Panc1 (cell line): Measurements from ENCODE around the gene CSNK1G1. TPM values are rescaled to one million over a fixed set of nuclear protein-coding genes. Genes with fewer than 3 reads are reported as not detected.
A peak's percentile ranks its signal among the peaks of the same experiment; 100 is the strongest.

Experiments used
- ATAC-seq: fragments of 200-7000 bp; cut with Tn5 transposase; 2 replicates; pipeline ENCODE4 v1.9.1; 2020; ENCODE audit warnings: mild to moderate bottlenecking, moderate library complexity
- BruUV-seq: library from RNA; stranded (reverse); fragments of 400-500 nt; replicated peaks from 2 replicates; lab custom pipeline; 2021; lab: Mats Ljungman, UMichigan
- CTCF ChIA-PET: fragments of 300-600 bp; sonication (Branson Sonifier 250); formaldehyde crosslinking; loops from one replicate; lab custom pipeline; 2022; ENCODE audit warnings: antibody characterized with exemption; lab: Charles Lee
- POLR2A ChIA-PET: fragments of 300-600 bp; sonication (Branson Sonifier 250); formaldehyde crosslinking; loops from one replicate; lab custom pipeline; 2022; ENCODE audit warnings: antibody characterized with exemption; lab: Charles Lee
- DNase-seq: peaks from one replicate; pipeline ENCODE4 v3.0.0-alpha.2; 2010; ENCODE audit warnings: low read depth, low spot score
- H3K27ac ChIP-seq: 2 replicates; pipeline ENCODE4 v1.5.1; 2011; ENCODE audit warnings: mild to moderate bottlenecking, low read length, inconsistent platforms
- H3K27me3 ChIP-seq: fragments of 200-500 bp; sonication (Bioruptor generic); 2 replicates; pipeline ENCODE4 v1.6.0; 2014; ENCODE audit warnings: low read length, inconsistent platforms; ENCODE audit not compliant: control insufficient read depth, insufficient read depth
- H3K36me3 ChIP-seq: fragments of 200-500 bp; sonication (Bioruptor generic); 2 replicates; pipeline ENCODE4 v1.5.1; 2014; ENCODE audit warnings: inconsistent platforms, mild to moderate bottlenecking, low read length, moderate library complexity; ENCODE audit not compliant: control insufficient read depth, insufficient read depth
- H3K4me1 ChIP-seq: 2 replicates; pipeline ENCODE4 v1.5.1; 2011; ENCODE audit warnings: inconsistent platforms, mild to moderate bottlenecking, low read length, moderate library complexity; ENCODE audit not compliant: control insufficient read depth, insufficient read depth
- H3K4me3 ChIP-seq, 2 experiments: 2 replicates each; pipeline ENCODE4 v1.5.1; 2011 to 2012; ENCODE audit warnings: low read depth in 2 of 2, low read length in 2 of 2, mild to moderate bottlenecking in 2 of 2, inconsistent platforms in 1 of 2, moderate library complexity in 1 of 2
- H3K9me3 ChIP-seq: fragments of 200-500 bp; sonication (Bioruptor generic); 2 replicates; pipeline ENCODE4 v1.5.1; 2014; ENCODE audit warnings: low read depth, mild to moderate bottlenecking, inconsistent platforms, low read length, moderate library complexity; ENCODE audit not compliant: control insufficient read depth, insufficient read depth
- POLR2AphosphoS5 ChIP-seq: IDR thresholded peaks from 2 replicates; pipeline ENCODE4 v1.6.1; 2012; ENCODE audit warnings: mild to moderate bottlenecking, low read depth, low read length, moderate library complexity
- REST ChIP-seq, 2 experiments: IDR thresholded peaks; 2 replicates each; pipeline ENCODE4 v1.6.1; 2011 to 2012; ENCODE audit warnings: low read depth in 2 of 2, control low read depth in 1 of 2, low read length in 1 of 2, mild to moderate bottlenecking in 1 of 2, moderate library complexity in 1 of 2; ENCODE audit not compliant: insufficient read depth in 1 of 2
- SIN3A ChIP-seq: IDR thresholded peaks from 2 replicates; pipeline ENCODE4 v1.6.1; 2012; ENCODE audit warnings: low read depth, mild to moderate bottlenecking, low read length, moderate library complexity, borderline replicate concordance; ENCODE audit not compliant: insufficient read depth
- TCF7L2 ChIP-seq: IDR thresholded peaks from 2 replicates; pipeline ENCODE4 v1.6.1; 2011; ENCODE audit warnings: mild to moderate bottlenecking, low read depth, low read length, inconsistent platforms
- in situ Hi-C: cut with HindIII; loops from 2 replicates; pipeline ENCODE4 v1.10.0; 2016; ENCODE audit warnings: low sequenced_read_pairs, low pct_unique_long_range_greater_than_20kb
- intact Hi-C: fragments of 100-400 bp; cut with micrococcal nuclease; formaldehyde crosslinking; loops from one replicate; pipeline ENCODE4 v1.10.0; 2022; ENCODE audit not compliant: unreplicated experiment
- total RNA-seq: library from RNA; stranded (reverse); gene quantifications from one replicate; pipeline ENCODE4 v1.2.1, GENCODE V29; 2021; ENCODE audit not compliant: unreplicated experiment
- TF ChIP-seq, protein P1 (sequence below): fragments of 450-650 bp; IDR thresholded peaks from 2 replicates; pipeline ENCODE4 v1.5.1; 2017; ENCODE audit warnings: mild to moderate bottlenecking

The CSNK1G1 gene
- total RNA-seq, 1 experiment from 2014 or later = 22.8 TPM

- POLR2A ChIA-PET = no interaction called here
Measured at GRCh38 chr15:64152507-64153387, 203.2 kb downstream of the CSNK1G1 start.

More at GRCh38 chr15:64152507-64153387, 203.2 kb downstream of the CSNK1G1 start:
- H3K4me1 ChIP-seq = peaks cover 9% of the 10 kb centered on the region
- intact Hi-C loops (no loop called here), in situ Hi-C loops (no loop called here)
- no peak overlapping the region for H3K27ac ChIP-seq
- CTCF ChIA-PET = interaction anchor here (0.5 to 2.2 kb wide), 16 partner anchors 11 to 670 kb away, joined by 3 to 10 read pairs (median 4); partner anchors contain the start of gene CIAO2A
- no peaks in the 10 kb centered on the region for H3K9me3 ChIP-seq
- ATAC-seq = no peak
- no peak for DNase-seq
- H3K36me3 ChIP-seq = no peaks in the 10 kb centered on the region; the same call in 1 of the 2 replicates
- peak overlapping the region; percentile 53 to 68 for H3K4me3 ChIP-seq
- TF ChIP-seq TCF7L2 = no peak
- no peak for TF ChIP-seq POLR2AphosphoS5
- no peak for TF ChIP-seq SIN3A
- TF ChIP-seq, protein P1, sequence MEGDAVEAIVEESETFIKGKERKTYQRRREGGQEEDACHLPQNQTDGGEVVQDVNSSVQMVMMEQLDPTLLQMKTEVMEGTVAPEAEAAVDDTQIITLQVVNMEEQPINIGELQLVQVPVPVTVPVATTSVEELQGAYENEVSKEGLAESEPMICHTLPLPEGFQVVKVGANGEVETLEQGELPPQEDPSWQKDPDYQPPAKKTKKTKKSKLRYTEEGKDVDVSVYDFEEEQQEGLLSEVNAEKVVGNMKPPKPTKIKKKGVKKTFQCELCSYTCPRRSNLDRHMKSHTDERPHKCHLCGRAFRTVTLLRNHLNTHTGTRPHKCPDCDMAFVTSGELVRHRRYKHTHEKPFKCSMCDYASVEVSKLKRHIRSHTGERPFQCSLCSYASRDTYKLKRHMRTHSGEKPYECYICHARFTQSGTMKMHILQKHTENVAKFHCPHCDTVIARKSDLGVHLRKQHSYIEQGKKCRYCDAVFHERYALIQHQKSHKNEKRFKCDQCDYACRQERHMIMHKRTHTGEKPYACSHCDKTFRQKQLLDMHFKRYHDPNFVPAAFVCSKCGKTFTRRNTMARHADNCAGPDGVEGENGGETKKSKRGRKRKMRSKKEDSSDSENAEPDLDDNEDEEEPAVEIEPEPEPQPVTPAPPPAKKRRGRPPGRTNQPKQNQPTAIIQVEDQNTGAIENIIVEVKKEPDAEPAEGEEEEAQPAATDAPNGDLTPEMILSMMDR = no peak
- TF ChIP-seq REST (IDR thresholded peaks at IDR 0.05; ENCODE audit: insufficient read depth in 1 of 2, low read depth in 2 of 2, low read length in 1 of 2) = no peak
- H3K27me3 ChIP-seq = no peaks in the 10 kb centered on the region
- no TSS peak for BruUV-seq
